HCEC 1CT (cell line): ENCODE data around the gene CADPS2.
"Not testable (repeated sequence)": the region's sequence is repeated elsewhere in the genome, so short reads cannot be mapped to it uniquely, and the experiment has no call there.

Source experiments
- DNase-seq: peaks from one replicate; pipeline ENCODE4 v3.0.0-alpha.2; 2017

Gene CADPS2

GRCh38 chr7:122849322-122849956 is 36.8 kb downstream of the CADPS2 start:
- no peak for DNase-seq

GRCh38 chr7:122847871-122848473 is 38.3 kb downstream of the CADPS2 start:
- no peak for DNase-seq

- no peak for DNase-seq
Measured at GRCh38 chr7:122846591-122846990, 39.7 kb downstream of the CADPS2 start.

- no peak for DNase-seq
Measured at GRCh38 chr7:122845286-122845685, 41.0 kb downstream of the CADPS2 start.

- DNase-seq = no peak
Measured at GRCh38 chr7:122844191-122844988, 41.9 kb downstream of the CADPS2 start.

- no peak for DNase-seq
Measured at GRCh38 chr7:122842971-122843370, 43.3 kb downstream of the CADPS2 start.

GRCh38 chr7:122836286-122836685 is 50.0 kb downstream of the CADPS2 start:
- DNase-seq = not testable (repeated sequence)

- DNase-seq = not testable (repeated sequence)
Measured at GRCh38 chr7:122834571-122834942, 51.7 kb downstream of the CADPS2 start.

- no peak for DNase-seq
Measured at GRCh38 chr7:122833888-122834570, 52.2 kb downstream of the CADPS2 start.

GRCh38 chr7:122831436-122831835 is 54.8 kb downstream of the CADPS2 start:
- no peak for DNase-seq

- DNase-seq = no peak
Measured at GRCh38 chr7:122829962-122830361, 56.3 kb downstream of the CADPS2 start.

GRCh38 chr7:122827763-122828162 is 58.5 kb downstream of the CADPS2 start:
- DNase-seq = no peak

- DNase-seq = no peak
Measured at GRCh38 chr7:122813845-122814244, 72.4 kb downstream of the CADPS2 start.

GRCh38 chr7:122803851-122804250 is 82.4 kb downstream of the CADPS2 start:
- DNase-seq = no peak

GRCh38 chr7:122803323-122803722 is 82.9 kb downstream of the CADPS2 start:
- DNase-seq = no peak

GRCh38 chr7:122802301-122802751 is 83.9 kb downstream of the CADPS2 start:
- no peak for DNase-seq

- no peak for DNase-seq
Measured at GRCh38 chr7:122791959-122792545, 94.2 kb downstream of the CADPS2 start.

GRCh38 chr7:122790591-122790990 is 95.7 kb downstream of the CADPS2 start:
- no peak for DNase-seq

- DNase-seq = no peak
Measured at GRCh38 chr7:122790132-122790531, 96.1 kb downstream of the CADPS2 start.

- no peak for DNase-seq
Measured at GRCh38 chr7:122789156-122789555, 97.1 kb downstream of the CADPS2 start.

GRCh38 chr7:122770686-122771335 is 115.4 kb downstream of the CADPS2 start:
- DNase-seq = no peak

GRCh38 chr7:122768827-122769226 is 117.4 kb downstream of the CADPS2 start:
- DNase-seq = no peak
